HG02852 (cell line): ENCODE results near the gene SERPINA1.
"Not testable (repeated sequence)": the region's sequence is repeated elsewhere in the genome, so short reads cannot be mapped to it uniquely, and the experiment has no call there.

Experiments used
- ATAC-seq: cut with Tn5 transposase; IDR thresholded peaks from one replicate; pipeline ENCODE4 v1.9.1; 2021; ENCODE audit warnings: mild to moderate bottlenecking, moderate library complexity; ENCODE audit not compliant: unreplicated experiment

SERPINA1 gene

GRCh38 chr14:94388384-94389103, at the start of gene SERPINA1:
Gene SERPINA1, minus strand, starts transcription at chr14:94388602. Its CDS starts 5,365 bp downstream, at chr14:94383237.
- ATAC-seq: no peak

- no peak for ATAC-seq
Observed at GRCh38 chr14:94428610-94429009, 40.2 kb upstream of the SERPINA1 start.

GRCh38 chr14:94427016-94427613, 38.7 kb upstream of the SERPINA1 start:
- ATAC-seq: no peak

- ATAC-seq: no peak
Observed at GRCh38 chr14:94426526-94426925, 38.1 kb upstream of the SERPINA1 start.

- ATAC-seq: no peak
Observed at GRCh38 chr14:94424371-94424770, 36.0 kb upstream of the SERPINA1 start.

GRCh38 chr14:94423453-94424056, 35.2 kb upstream of the SERPINA1 start:
- ATAC-seq: no peak

GRCh38 chr14:94421316-94421715, 32.9 kb upstream of the SERPINA1 start:
- no peak for ATAC-seq

- not testable (repeated sequence) for ATAC-seq
Observed at GRCh38 chr14:94417497-94418205, 29.2 kb upstream of the SERPINA1 start.

- no peak for ATAC-seq
Observed at GRCh38 chr14:94412671-94413638, 24.6 kb upstream of the SERPINA1 start.

- no peak for ATAC-seq
Observed at GRCh38 chr14:94411638-94412037, 23.2 kb upstream of the SERPINA1 start.

- ATAC-seq: not testable (repeated sequence)
Observed at GRCh38 chr14:94409430-94409829, 21.0 kb upstream of the SERPINA1 start.

- no peak for ATAC-seq
Observed at GRCh38 chr14:94408546-94409095, 20.2 kb upstream of the SERPINA1 start.

- no peak for ATAC-seq
Observed at GRCh38 chr14:94407906-94408305, 19.5 kb upstream of the SERPINA1 start.

GRCh38 chr14:94406910-94407309, 18.5 kb upstream of the SERPINA1 start:
- ATAC-seq: no peak

- no peak for ATAC-seq
Observed at GRCh38 chr14:94405486-94405885, 17.1 kb upstream of the SERPINA1 start.

- no peak for ATAC-seq
Observed at GRCh38 chr14:94404561-94404960, 16.2 kb upstream of the SERPINA1 start.

- no peak for ATAC-seq
Observed at GRCh38 chr14:94403312-94403932, 15.0 kb upstream of the SERPINA1 start.

GRCh38 chr14:94401083-94401482, 12.7 kb upstream of the SERPINA1 start:
- ATAC-seq: no peak

- no peak for ATAC-seq
Observed at GRCh38 chr14:94400422-94400841, 12.0 kb upstream of the SERPINA1 start.

GRCh38 chr14:94398536-94398935, 10.1 kb upstream of the SERPINA1 start:
- no peak for ATAC-seq
